Lower lobe of right lung (tissue), 2 donors: Measurements from ENCODE around the gene OLIG1. TPM values are rescaled to one million over a fixed set of nuclear protein-coding genes. Genes with fewer than 3 reads are reported as not detected.
A peak's percentile ranks its signal among the peaks of the same experiment; 100 is the strongest.

ENCODE experiments used
- ATAC-seq, 2 donors: fragments of 200-7000 bp; cut with Tn5 transposase; one replicate each; pipeline ENCODE4 v1.9.1; 2020 to 2022; ENCODE audit warnings: mild to moderate bottlenecking in 2 of 2, moderate library complexity in 2 of 2
- DNase-seq: peaks from one replicate; pipeline ENCODE4 v3.0.0-alpha.2; 2020
- H3K27ac ChIP-seq: fragments of 200-600 bp; one replicate; pipeline ENCODE4 v1.8.0; 2022
- H3K27me3 ChIP-seq: fragments of 200-600 bp; one replicate; pipeline ENCODE4 v1.8.0; 2022; ENCODE audit warnings: low read depth
- H3K36me3 ChIP-seq: fragments of 200-600 bp; one replicate; pipeline ENCODE4 v1.8.0; 2022; ENCODE audit warnings: mild to moderate bottlenecking
- H3K4me1 ChIP-seq: fragments of 200-600 bp; one replicate; pipeline ENCODE4 v1.8.0; 2022
- H3K4me3 ChIP-seq: fragments of 200-600 bp; one replicate; pipeline ENCODE4 v1.8.0; 2022; ENCODE audit warnings: mild to moderate bottlenecking
- H3K9me3 ChIP-seq: fragments of 200-600 bp; one replicate; pipeline ENCODE4 v1.8.0; 2022
- intact Hi-C: fragments of 100-400 bp; cut with DNase I; formaldehyde crosslinking; loops from one replicate; pipeline ENCODE4 v1.11.0; 2022
- total RNA-seq: library from RNA; stranded (reverse); fragmentation: NEBNext Ultra II Directional; extraction: Animal tissue kit (Norgen Biotek cat#: 25700); gene quantifications from one replicate; pipeline ENCODE4 v1.2.1, GENCODE V29; 2021
- TF ChIP-seq, protein P1 (sequence below): fragments of 200-600 bp; IDR thresholded peaks from one replicate; pipeline ENCODE4 v1.8.0; 2022; ENCODE audit warnings: antibody characterized with exemption, mild to moderate bottlenecking
- donor health status: DM: no; HTN: yes; CAD: no; lungs with severe emphysema.

OLIG1 gene
- total RNA-seq, 1 donor from 2014 or later = 0.59 TPM

- TF ChIP-seq, protein P1, sequence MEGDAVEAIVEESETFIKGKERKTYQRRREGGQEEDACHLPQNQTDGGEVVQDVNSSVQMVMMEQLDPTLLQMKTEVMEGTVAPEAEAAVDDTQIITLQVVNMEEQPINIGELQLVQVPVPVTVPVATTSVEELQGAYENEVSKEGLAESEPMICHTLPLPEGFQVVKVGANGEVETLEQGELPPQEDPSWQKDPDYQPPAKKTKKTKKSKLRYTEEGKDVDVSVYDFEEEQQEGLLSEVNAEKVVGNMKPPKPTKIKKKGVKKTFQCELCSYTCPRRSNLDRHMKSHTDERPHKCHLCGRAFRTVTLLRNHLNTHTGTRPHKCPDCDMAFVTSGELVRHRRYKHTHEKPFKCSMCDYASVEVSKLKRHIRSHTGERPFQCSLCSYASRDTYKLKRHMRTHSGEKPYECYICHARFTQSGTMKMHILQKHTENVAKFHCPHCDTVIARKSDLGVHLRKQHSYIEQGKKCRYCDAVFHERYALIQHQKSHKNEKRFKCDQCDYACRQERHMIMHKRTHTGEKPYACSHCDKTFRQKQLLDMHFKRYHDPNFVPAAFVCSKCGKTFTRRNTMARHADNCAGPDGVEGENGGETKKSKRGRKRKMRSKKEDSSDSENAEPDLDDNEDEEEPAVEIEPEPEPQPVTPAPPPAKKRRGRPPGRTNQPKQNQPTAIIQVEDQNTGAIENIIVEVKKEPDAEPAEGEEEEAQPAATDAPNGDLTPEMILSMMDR = no peak
- ATAC-seq = no peak
- no peak overlapping the region for H3K4me3 ChIP-seq
- intact Hi-C loops = no loop called here
- DNase-seq = no peak
- H3K36me3 ChIP-seq = no peaks in the 10 kb centered on the region
- peaks cover 25% of the 10 kb centered on the region for H3K4me1 ChIP-seq
- H3K27ac ChIP-seq = no peak overlapping the region
- H3K27me3 ChIP-seq = peaks cover 83% of the 10 kb centered on the region
- H3K9me3 ChIP-seq = no peaks in the 10 kb centered on the region
These were observed 2.5 kb upstream of the OLIG1 start for GRCh38 chr21:33067457-33067856.

DNA sequence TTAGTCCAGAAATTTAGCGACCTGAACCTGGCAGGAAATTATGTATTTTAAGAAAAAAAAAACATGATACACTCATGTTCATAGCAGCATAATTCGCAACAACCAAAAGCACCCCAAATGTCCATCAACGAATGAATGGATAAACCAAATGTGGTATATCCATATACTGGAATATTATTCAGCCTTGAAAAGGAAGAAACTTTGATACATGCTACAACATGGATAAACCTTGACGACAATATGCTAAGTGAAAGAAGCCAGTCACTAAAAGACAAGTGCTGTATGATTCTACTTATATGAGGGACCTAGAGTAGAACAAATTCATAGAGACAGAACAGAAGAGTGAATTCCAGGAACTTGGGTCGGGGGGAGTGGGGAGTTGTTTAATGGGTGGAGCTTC is 698 bp upstream of the OLIG1 start:
- no peak for DNase-seq
- TF ChIP-seq, protein P1 = no peak
- ATAC-seq = no peak
- Histone ChIP-seq H3K27ac (no peak overlapping the region), H3K9me3 (no peaks in the 10 kb centered on the region), H3K27me3 (peaks cover 90% of the 10 kb centered on the region), H3K4me1 (peaks cover 25% of the 10 kb centered on the region), H3K4me3 (no peak overlapping the region), H3K36me3 (no peaks in the 10 kb centered on the region)
- intact Hi-C loops = no loop called here

- no peak overlapping the region for H3K27ac ChIP-seq
- H3K4me3 ChIP-seq = peak overlapping the region; percentile 53
- no peaks in the 10 kb centered on the region for H3K9me3 ChIP-seq
- peaks cover 90% of the 10 kb centered on the region for H3K27me3 ChIP-seq
- H3K4me1 ChIP-seq = peaks cover 25% of the 10 kb centered on the region
- DNase-seq = no peak
- intact Hi-C loops = no loop called here
- TF ChIP-seq, protein P1 = no peak
- no peak for ATAC-seq
- no peaks in the 10 kb centered on the region for H3K36me3 ChIP-seq
These were observed 322 bp upstream of the OLIG1 start for GRCh38 chr21:33069645-33069993.

- peaks cover 25% of the 10 kb centered on the region for H3K4me1 ChIP-seq
- H3K4me3 ChIP-seq = peak overlapping the region; percentile 53
- peaks cover 89% of the 10 kb centered on the region for H3K27me3 ChIP-seq
- H3K27ac ChIP-seq = no peak overlapping the region
- intact Hi-C loops = no loop called here
- no peaks in the 10 kb centered on the region for H3K9me3 ChIP-seq
- TF ChIP-seq, protein P1 = no peak
- no peak for DNase-seq
- no peak for ATAC-seq
- no peaks in the 10 kb centered on the region for H3K36me3 ChIP-seq
These were observed 730 bp downstream of the OLIG1 start for GRCh38 chr21:33070744-33070997.

DNA sequence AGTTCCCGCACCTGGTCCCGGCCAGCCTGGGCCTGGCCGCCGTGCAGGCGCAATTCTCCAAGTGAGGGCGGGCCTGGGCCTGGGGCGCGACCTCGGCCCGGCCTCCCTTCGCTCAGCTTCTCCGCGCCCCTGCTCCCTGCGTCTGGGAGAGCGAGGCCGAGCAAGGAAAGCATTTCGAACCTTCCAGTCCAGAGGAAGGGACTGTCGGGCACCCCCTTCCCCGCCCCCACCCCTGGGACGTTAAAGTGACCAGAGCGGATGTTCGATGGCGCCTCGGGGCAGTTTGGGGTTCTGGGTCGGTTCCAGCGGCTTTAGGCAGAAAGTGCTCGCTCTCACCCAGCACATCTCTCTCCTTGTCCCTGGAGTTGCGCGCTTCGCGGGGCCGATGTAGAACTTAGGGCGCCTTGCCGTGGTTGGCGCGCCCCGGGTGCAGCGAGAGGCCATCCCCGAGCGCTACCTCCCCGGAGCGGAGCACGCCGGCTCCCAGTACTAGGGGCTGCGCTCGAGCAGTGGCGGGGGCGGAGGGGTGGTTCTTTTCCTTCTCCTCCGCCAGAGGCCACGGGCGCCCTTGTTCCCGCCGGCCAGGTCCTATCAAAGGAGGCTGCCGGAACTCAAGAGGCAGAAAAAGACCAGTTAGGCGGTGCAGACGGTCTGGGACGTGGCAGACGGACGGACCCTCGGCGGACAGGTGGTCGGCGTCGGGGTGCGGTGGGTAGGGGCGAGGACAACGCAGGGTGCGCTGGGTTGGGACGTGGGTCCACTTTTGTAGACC is 1.2 kb downstream of the OLIG1 start:
- Histone ChIP-seq H3K4me3 (peak overlapping the region; percentile 53), H3K27me3 (peaks cover 90% of the 10 kb centered on the region), H3K9me3 (no peaks in the 10 kb centered on the region), H3K4me1 (peaks cover 25% of the 10 kb centered on the region), H3K27ac (no peak overlapping the region), H3K36me3 (no peaks in the 10 kb centered on the region)
- TF ChIP-seq, protein P1 = no peak
- intact Hi-C loops = no loop called here
- ATAC-seq (peak; percentile 11 to 41), DNase-seq (no peak)
